HEK293 (cell line): ENCODE data around the gene HMGCLL1.

Experiments
- CTCF ChIA-PET: fragments of 350-600 bp; formaldehyde crosslinking; extraction: SDS; loops from one replicate; lab custom pipeline; 2021; ENCODE audit warnings: antibody characterized with exemption; lab: Yijun Ruan, JAX
- POLR2A ChIA-PET: fragments of 300-600 bp; formaldehyde crosslinking; extraction: SDS; loops from one replicate; lab custom pipeline; 2020; ENCODE audit warnings: antibody characterized with exemption, inconsistent platforms; lab: Yijun Ruan, JAX
- H3K27ac ChIP-seq: fragments of 200-500 bp; sonication (Bioruptor generic); 2 replicates; pipeline ENCODE4 v1.5.1; 2014; ENCODE audit warnings: low read depth, low read length, control low read depth, inconsistent platforms; ENCODE audit errors: extremely low read depth
- H3K36me3 ChIP-seq, 2 experiments: fragments of 200-500 bp in 1 of 2; sonication (Bioruptor generic) in 1 of 2; 1 replicate in 1 of 2; 2 replicates in 1 of 2; pipeline ENCODE4 v1.5.1; 2014 to 2017; ENCODE audit warnings: inconsistent platforms in 2 of 2, low read length in 2 of 2; ENCODE audit not compliant: control insufficient read depth in 2 of 2, insufficient read depth in 1 of 2
- H3K4me1 ChIP-seq: fragments of 200-500 bp; sonication (Bioruptor generic); 2 replicates; pipeline ENCODE4 v1.5.1; 2014; ENCODE audit warnings: mild to moderate bottlenecking, low read length, inconsistent platforms; ENCODE audit not compliant: control insufficient read depth, insufficient read depth
- H3K4me3 ChIP-seq: 2 replicates; pipeline ENCODE4 v1.5.1; 2011; ENCODE audit warnings: low read depth, mild to moderate bottlenecking, control low read depth, low read length, moderate library complexity
- H3K9me3 ChIP-seq: fragments of 200-500 bp; sonication (Bioruptor generic); 2 replicates; pipeline ENCODE4 v1.5.1; 2014; ENCODE audit warnings: low read depth, low read length, inconsistent platforms; ENCODE audit not compliant: control insufficient read depth, insufficient read depth
- BCL6B ChIP-seq: fragments of 450-650 bp; formaldehyde crosslinking; IDR thresholded peaks from 2 replicates; pipeline ENCODE4 v1.5.1; 2017; ENCODE audit warnings: missing biosample characterization, missing genetic modification characterization
- EGR2 ChIP-seq: fragments of 450-650 bp; formaldehyde crosslinking; IDR thresholded peaks from 2 replicates; pipeline ENCODE4 v1.5.1; 2016; ENCODE audit warnings: low read depth, missing biosample characterization, missing genetic modification characterization
- GFI1B ChIP-seq: fragments of 450-650 bp; formaldehyde crosslinking; IDR thresholded peaks from 2 replicates; pipeline ENCODE4 v1.5.1; 2016; ENCODE audit warnings: missing biosample characterization, missing genetic modification characterization
- HOXA7 ChIP-seq: sonication (generic); formaldehyde crosslinking; IDR thresholded peaks from 2 replicates; pipeline ENCODE4 v1.8.1; 2022; ENCODE audit warnings: missing genetic modification reagents, borderline replicate concordance
- IKZF3 ChIP-seq: fragments of 450-650 bp; IDR thresholded peaks from 2 replicates; pipeline ENCODE4 v1.5.0; 2018; ENCODE audit warnings: missing biosample characterization, mild to moderate bottlenecking, missing genetic modification characterization, moderate library complexity
- PRDM2 ChIP-seq: fragments of 450-650 bp; formaldehyde crosslinking; IDR thresholded peaks from 2 replicates; pipeline ENCODE4 v1.5.1; 2016; ENCODE audit warnings: missing biosample characterization, missing genetic modification characterization, borderline replicate concordance
- REPIN1 ChIP-seq: fragments of 450-650 bp; formaldehyde crosslinking; IDR thresholded peaks from 2 replicates; pipeline ENCODE4 v1.5.1; 2017; ENCODE audit warnings: missing biosample characterization, missing genetic modification characterization, low read depth
- ZBTB8A ChIP-seq: fragments of 450-650 bp; formaldehyde crosslinking; IDR thresholded peaks from 2 replicates; pipeline ENCODE4 v1.5.1; 2016; ENCODE audit warnings: missing biosample characterization, missing genetic modification characterization
- ZFP37 ChIP-seq: fragments of 450-650 bp; formaldehyde crosslinking; IDR thresholded peaks from 2 replicates; pipeline ENCODE4 v1.5.1; 2016; ENCODE audit warnings: missing biosample characterization, missing genetic modification characterization
- ZNF155 ChIP-seq: fragments of 450-650 bp; formaldehyde crosslinking; IDR thresholded peaks from 2 replicates; pipeline ENCODE4 v1.5.1; 2016; ENCODE audit warnings: missing biosample characterization, missing genetic modification characterization
- ZNF169 ChIP-seq: fragments of 450-650 bp; formaldehyde crosslinking; IDR thresholded peaks from 2 replicates; pipeline ENCODE4 v1.5.1; 2016; ENCODE audit warnings: missing biosample characterization, missing genetic modification characterization
- ZNF175 ChIP-seq: fragments of 450-650 bp; formaldehyde crosslinking; IDR thresholded peaks from 2 replicates; pipeline ENCODE4 v1.5.1; 2016; ENCODE audit warnings: missing biosample characterization, missing genetic modification characterization
- ZNF23 ChIP-seq: fragments of 450-650 bp; formaldehyde crosslinking; IDR thresholded peaks from 2 replicates; pipeline ENCODE4 v1.5.1; 2016; ENCODE audit warnings: missing biosample characterization, missing genetic modification characterization, borderline replicate concordance
- ZNF350 ChIP-seq: fragments of 450-650 bp; formaldehyde crosslinking; IDR thresholded peaks from 2 replicates; pipeline ENCODE4 v1.5.0; 2017; ENCODE audit warnings: missing biosample characterization, mild to moderate bottlenecking, missing genetic modification characterization
- ZNF398 ChIP-seq: fragments of 450-650 bp; formaldehyde crosslinking; IDR thresholded peaks from 2 replicates; pipeline ENCODE4 v1.5.1; 2017; ENCODE audit warnings: missing biosample characterization, missing genetic modification characterization
- ZNF501 ChIP-seq: fragments of 450-650 bp; formaldehyde crosslinking; IDR thresholded peaks from 2 replicates; pipeline ENCODE4 v1.5.1; 2016; ENCODE audit warnings: missing biosample characterization, missing genetic modification characterization
- ZNF513 ChIP-seq: fragments of 450-650 bp; IDR thresholded peaks from 2 replicates; pipeline ENCODE4 v1.5.1; 2018; ENCODE audit warnings: missing biosample characterization, missing genetic modification characterization
- ZNF549 ChIP-seq: fragments of 450-650 bp; IDR thresholded peaks from 2 replicates; pipeline ENCODE4 v1.5.1; 2018; ENCODE audit warnings: missing biosample characterization, missing genetic modification characterization, mild to moderate bottlenecking, inconsistent platforms, moderate library complexity
- ZNF585B ChIP-seq: fragments of 450-650 bp; formaldehyde crosslinking; IDR thresholded peaks from 2 replicates; pipeline ENCODE4 v1.5.1; 2016; ENCODE audit warnings: missing biosample characterization, missing genetic modification characterization
- ZNF610 ChIP-seq: fragments of 450-650 bp; formaldehyde crosslinking; IDR thresholded peaks from 2 replicates; pipeline ENCODE4 v1.5.1; 2016; ENCODE audit warnings: missing biosample characterization, missing genetic modification characterization, borderline replicate concordance
- ZNF621 ChIP-seq: fragments of 450-650 bp; formaldehyde crosslinking; IDR thresholded peaks from 2 replicates; pipeline ENCODE4 v1.5.1; 2017; ENCODE audit warnings: missing biosample characterization, missing genetic modification characterization
- ZNF664 ChIP-seq: fragments of 450-650 bp; formaldehyde crosslinking; IDR thresholded peaks from 2 replicates; pipeline ENCODE4 v1.5.1; 2016; ENCODE audit warnings: missing biosample characterization, missing genetic modification characterization
- ZNF677 ChIP-seq: fragments of 450-650 bp; IDR thresholded peaks from 2 replicates; pipeline ENCODE4 v1.5.0; 2018; ENCODE audit warnings: missing biosample characterization, mild to moderate bottlenecking, missing genetic modification characterization, moderate library complexity
- ZNF837 ChIP-seq: fragments of 450-650 bp; formaldehyde crosslinking; IDR thresholded peaks from 2 replicates; pipeline ENCODE4 v1.5.1; 2016; ENCODE audit warnings: missing biosample characterization, missing genetic modification characterization

HMGCLL1 gene

DNA sequence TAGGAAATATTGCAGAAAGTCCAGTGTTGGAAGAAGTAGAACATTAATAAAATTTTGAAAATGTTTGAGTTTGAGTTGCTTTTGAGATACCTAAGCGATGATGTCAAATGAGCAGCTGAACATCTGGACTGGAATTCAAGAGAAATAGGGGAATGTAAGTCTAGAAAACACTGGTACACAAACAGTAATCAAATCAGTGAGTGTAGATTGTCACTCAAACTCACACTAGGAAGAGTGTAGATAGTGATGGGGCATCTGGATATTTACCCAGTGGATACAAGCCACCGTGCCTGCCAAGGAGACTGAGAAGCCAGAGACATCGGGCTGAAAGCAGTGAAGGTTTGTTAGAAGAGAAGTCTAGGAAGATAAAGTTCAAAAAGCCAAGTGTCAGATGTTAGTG, 2.2 kb downstream of the HMGCLL1 start:
- CTCF ChIA-PET: no interaction called here
- no peak overlapping the region for H3K27ac ChIP-seq
- POLR2A ChIA-PET: no interaction called here
- no peaks in the 10 kb centered on the region for H3K4me1 ChIP-seq
- no peaks in the 10 kb centered on the region; the same call in 1 of the 2 replicates for H3K9me3 ChIP-seq
- no peak for TF ChIP-seq REPIN1 (tag by site-specific recombination)
- TF ChIP-seq GFI1B: no peak
- TF ChIP-seq ZNF155: no peak
- TF ChIP-seq BCL6B (tag by site-specific recombination): no peak
- no peak for TF ChIP-seq ZBTB8A (tag by site-specific recombination)
- TF ChIP-seq ZNF549 (tag by site-specific recombination): no peak
- TF ChIP-seq ZNF621: no peak
- no peak overlapping the region for H3K4me3 ChIP-seq
- no peaks in the 10 kb centered on the region for H3K36me3 ChIP-seq

DNA sequence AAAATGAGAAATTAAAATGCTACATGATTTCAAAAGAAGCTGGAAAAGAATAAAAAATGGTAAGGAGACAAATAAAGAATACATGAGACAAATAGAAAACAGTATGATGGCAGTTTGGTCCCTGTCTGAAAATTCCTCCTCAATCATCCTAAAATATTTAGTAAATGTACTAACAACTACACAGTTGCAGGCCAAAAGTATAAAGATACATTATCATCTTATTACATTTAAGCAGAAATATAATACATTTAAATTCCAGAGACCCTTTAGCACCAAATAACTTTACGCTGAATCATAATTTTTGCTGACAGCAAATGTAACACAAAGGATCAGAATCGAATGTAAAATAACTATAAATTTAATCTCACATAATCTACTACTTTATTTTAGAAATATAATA, 4.4 kb downstream of the HMGCLL1 start:
- H3K4me3 ChIP-seq: no peak overlapping the region
- CTCF ChIA-PET: interaction anchor here (0.6 kb wide), 1 partner anchor 129 kb away, joined by 3 read pairs; no protein-coding TSS in a partner anchor
- POLR2A ChIA-PET: no interaction called here

More for the DNA sequence above, 4.4 kb downstream of the HMGCLL1 start:
- Histone ChIP-seq H3K9me3 (no peaks in the 10 kb centered on the region; the same call in 1 of the 2 replicates), H3K27ac (no peak overlapping the region), H3K4me1 (no peaks in the 10 kb centered on the region), H3K36me3 (no peaks in the 10 kb centered on the region)
- TF ChIP-seq HOXA7 (CRISPR knock-in tag) (no peak), ZNF501 (tag by site-specific recombination) (no peak), ZNF513 (tag by site-specific recombination) (no peak), ZNF837 (tag by site-specific recombination) (no peak), IKZF3 (tag by site-specific recombination) (no peak), ZNF23 (tag by site-specific recombination) (no peak), PRDM2 (no peak), GFI1B (no peak), ZNF610 (tag by site-specific recombination) (no peak), ZFP37 (tag by site-specific recombination) (no peak), ZNF664 (tag by site-specific recombination) (no peak), ZNF350 (no peak), EGR2 (tag by site-specific recombination) (no peak), ZNF398 (tag by site-specific recombination) (no peak), ZNF169 (tag by site-specific recombination) (no peak), ZNF677 (tag by site-specific recombination) (no peak), ZNF175 (no peak), ZNF585B (tag by site-specific recombination) (no peak)
